GM10847 (cell line): ENCODE data around the gene PNKP.

Source experiments
- POLR2A ChIP-seq: IDR thresholded peaks from 2 replicates; pipeline ENCODE4 v1.6.1; 2011; ENCODE audit not compliant: insufficient read length; ENCODE audit errors: extremely low read depth

PNKP gene

GRCh38 chr19:49812997-49813861 lies 54.1 kb downstream of the PNKP start, which contains the start of gene FUZ:
TSS of gene FUZ (minus strand) at chr19:49813292. CDS start at chr19:49813106, 186 bp downstream.
- TF ChIP-seq POLR2A: no peak

- TF ChIP-seq POLR2A: no peak
Measured at GRCh38 chr19:49812452-49812996, 54.9 kb downstream of the PNKP start.

GRCh38 chr19:49811328-49811727 lies 56.0 kb downstream of the PNKP start:
- TF ChIP-seq POLR2A: no peak
